ENCODE results near the gene PPP6R3. TPM values are rescaled to one million over a fixed set of nuclear protein-coding genes. Genes with fewer than 3 reads are reported as not detected.

The PPP6R3 gene
- polyA plus RNA-seq, 1 of the 3 experiments (the other 2 are of a cell fraction): 28.1 TPM

- Histone ChIP-seq H3K36me3 (replicated peaks in 1 of 2; ENCODE audit: control insufficient read depth in 1 of 2, insufficient read depth in 2 of 2, low read length in 1 of 2) (peaks cover 43 to 44% of the 10 kb centered on the region in 2 experiments), H3K79me2 (ENCODE audit: insufficient read depth) (peaks cover 76% of the 10 kb centered on the region), H3K4me3 (ENCODE audit: low read depth in 2 of 2, low read length in 1 of 2) (no peak overlapping the region), H3K9me3 (no peaks in the 10 kb centered on the region), H4K20me1 (ENCODE audit: insufficient read depth) (peaks cover 35% of the 10 kb centered on the region), H2AFZ (ENCODE audit: low read depth) (no peak overlapping the region), H3K27me3 (ENCODE audit: insufficient read depth) (no peaks in the 10 kb centered on the region), H3F3A (replicated peaks; ENCODE audit: insufficient read depth) (peaks cover 22% of the 10 kb centered on the region), H3K9ac (no peak overlapping the region), H3K4me2 (no peak overlapping the region), H3K27ac (ENCODE audit: low read depth in 2 of 2, low read length in 1 of 2) (no peak overlapping the region; a peak in 1 of 4 replicates), H3K9me2 (no peaks in the 10 kb centered on the region), H3K4me1 (ENCODE audit: control insufficient read depth in 1 of 2, insufficient read depth in 2 of 2, low read depth in 1 of 2, low read length in 1 of 2) (peaks cover 11 to 18% of the 10 kb centered on the region in 2 experiments)
- no peak for DNase-seq
- POLR2A ChIA-PET: no interaction called here
- TF ChIP-seq USF1 (IDR thresholded peaks at IDR 0.05; ENCODE audit: borderline replicate concordance, low read depth) (no peak), MEF2A (IDR thresholded peaks at IDR 0.05; ENCODE audit: borderline replicate concordance, low read depth) (no peak), TCF12 (IDR thresholded peaks at IDR 0.05) (no peak), ZBTB33 (IDR thresholded peaks at IDR 0.05; ENCODE audit: borderline replicate concordance, low read depth) (no peak), CHD2 (IDR thresholded peaks at IDR 0.05; ENCODE audit: low read length, partially characterized antibody) (no peak), FOXJ3 (CRISPR knock-in tag; IDR thresholded peaks at IDR 0.05) (no peak), ELF1 (IDR thresholded peaks at IDR 0.05) (no peak), SMC3 (IDR thresholded peaks at IDR 0.05; ENCODE audit: low read depth, low read length) (no peak), POLR2AphosphoS5 (IDR thresholded peaks at IDR 0.05; ENCODE audit: low read depth, low read length) (no peak), GABPA (IDR thresholded peaks at IDR 0.05; ENCODE audit: low read depth) (no peak), TAF1 (IDR thresholded peaks at IDR 0.05; ENCODE audit: borderline replicate concordance, low read depth, low read length) (no peak), EZH2phosphoT487 (IDR thresholded peaks at IDR 0.05; ENCODE audit: borderline replicate concordance, low read depth) (no peak), NFIC (IDR thresholded peaks at IDR 0.05; ENCODE audit: borderline replicate concordance) (no peak), RCOR1 (IDR thresholded peaks at IDR 0.05; ENCODE audit: low read length) (no peak), FOXM1 (IDR thresholded peaks at IDR 0.05; ENCODE audit: low read depth) (no peak), RAD21 (IDR thresholded peaks at IDR 0.05; ENCODE audit: low read length) (no peak), CTCF (IDR thresholded peaks at IDR 0.05) (no peak), IRF3 (IDR thresholded peaks at IDR 0.05; ENCODE audit: low read depth, low read length) (no peak), FOSL2 (IDR thresholded peaks at IDR 0.05; ENCODE audit: borderline replicate concordance, low read depth) (no peak)
- CTCF ChIA-PET: interaction anchor here (1.6 kb wide), 1 partner anchor 16 kb away, joined by 3 read pairs; no protein-coding TSS in a partner anchor
- WGBS (ENCODE audit: low lambda C conversion rate): 96% methylated on average over 2 of the region's 2 CpGs
Measured at GRCh38 chr11:68541116-68541515, 80.6 kb downstream of the PPP6R3 start.

Data from SK-N-SH (cell line).